K562 (cell line): ENCODE measurements around the gene GGPS1. TPM values are rescaled to one million over a fixed set of nuclear protein-coding genes. Genes with fewer than 3 reads are reported as not detected.
A peak's percentile ranks its signal among the peaks of the same experiment; 100 is the strongest.

ENCODE experiments used
- ATF4 ChIP-seq: fragments of 450-650 bp; formaldehyde crosslinking; IDR thresholded peaks from 2 replicates; pipeline ENCODE4 v1.4.0; 2022; ENCODE audit warnings: mild to moderate bottlenecking, moderate library complexity
- FOXO4 ChIP-seq: fragments of 450-650 bp; formaldehyde crosslinking; IDR thresholded peaks from 2 replicates; pipeline ENCODE4 v1.4.0; 2020; ENCODE audit warnings: mild to moderate bottlenecking, moderate library complexity
- HMGN3 ChIP-seq: IDR thresholded peaks from 2 replicates; pipeline ENCODE4 v1.6.1; 2011; ENCODE audit warnings: borderline replicate concordance, low read depth, mild to moderate bottlenecking, mixed read lengths, low read length; ENCODE audit not compliant: insufficient read length; ENCODE audit errors: extremely low read depth
- HNRNPK ChIP-seq: fragments of 200-400 bp; formaldehyde crosslinking; IDR thresholded peaks from one replicate; pipeline ENCODE4 v1.6.1; 2018; ENCODE audit warnings: mild to moderate bottlenecking, low read depth, low read length; ENCODE audit not compliant: poor library complexity, severe bottlenecking
- HSF4 ChIP-seq: fragments of 250-450 bp; sonication (Bioruptor Pico); IDR thresholded peaks from 2 replicates; pipeline ENCODE4 v2.1.2; 2022; ENCODE audit warnings: mild to moderate bottlenecking, moderate library complexity, borderline replicate concordance
- KDM1A ChIP-seq, 2 experiments: fragments of 450-650 bp; IDR thresholded peaks; 2 replicates each; pipeline ENCODE4 v1.6.1; 2016; ENCODE audit warnings: mild to moderate bottlenecking in 2 of 2
- KLF16 ChIP-seq: IDR thresholded peaks from 2 replicates; pipeline ENCODE4 v1.6.1; 2016; ENCODE audit warnings: antibody characterized with exemption
- RBFOX2 ChIP-seq: fragments of 200-400 bp; formaldehyde crosslinking; IDR thresholded peaks from 2 replicates; pipeline ENCODE4 v1.6.1; 2017; ENCODE audit warnings: low read depth, mild to moderate bottlenecking, low read length, moderate library complexity
- SAP30 ChIP-seq: fragments of 200-600 bp; sonication (generic); IDR thresholded peaks from 2 replicates; pipeline ENCODE4 v1.6.1; 2012; ENCODE audit warnings: borderline replicate concordance, low read depth, mild to moderate bottlenecking, moderate library complexity, low read length, control low read depth, inconsistent platforms; ENCODE audit not compliant: insufficient read depth, poor library complexity, severe bottlenecking
- SMAD4 ChIP-seq: fragments of 250-450 bp; sonication (Bioruptor Pico); conservative IDR thresholded peaks from 2 replicates; pipeline ENCODE4 v1.8.0; 2021; ENCODE audit warnings: inconsistent platforms, mild to moderate bottlenecking, moderate library complexity
- SNIP1 ChIP-seq: fragments of 450-650 bp; IDR thresholded peaks from 2 replicates; pipeline ENCODE4 v1.7.1; 2017; ENCODE audit warnings: low read depth, mild to moderate bottlenecking
- SRSF1 ChIP-seq: fragments of 200-400 bp; formaldehyde crosslinking; IDR thresholded peaks from 2 replicates; pipeline ENCODE4 v1.6.1; 2017; ENCODE audit warnings: mild to moderate bottlenecking, low read depth, low read length, moderate library complexity
- THAP7 ChIP-seq: fragments of 250-450 bp; sonication (Bioruptor Pico); IDR thresholded peaks from 2 replicates; pipeline ENCODE4 v1.5.0; 2021
- TOE1 ChIP-seq, 2 experiments: fragments of 450-650 bp in 1 of 2; sonication (generic) in 1 of 2; formaldehyde crosslinking in 1 of 2; IDR thresholded peaks; 2 replicates each; pipeline versions ENCODE4 v1.7.1 to v1.8.0; 2016 to 2022; ENCODE audit warnings: borderline replicate concordance in 2 of 2, mild to moderate bottlenecking in 2 of 2, antibody characterized with exemption in 1 of 2, inconsistent platforms in 1 of 2, low read depth in 1 of 2, missing genetic modification reagents in 1 of 2, moderate library complexity in 1 of 2
- ZBTB12 ChIP-seq: fragments of 250-450 bp; sonication (Bioruptor Pico); IDR thresholded peaks from 2 replicates; pipeline ENCODE4 v1.4.0; 2020
- ZNF174 ChIP-seq: fragments of 250-450 bp; sonication (Bioruptor Pico); IDR thresholded peaks from 2 replicates; pipeline ENCODE4 v1.4.0; 2020; ENCODE audit warnings: mild to moderate bottlenecking
- polyA plus RNA-seq, 8 experiments: library from polyadenylated mRNA; depleted of rRNA in 4 of 8; stranded (reverse) in 5 of 8; unstranded in 3 of 8; fragments of >200 nt; fragmentation: Nextera tagmentation in 2 of 8; fragmentation: Illumina TruSeq in 1 of 8; extraction: Ambion mirVana in 2 of 8; extraction: Trizol in 1 of 8; gene quantifications; 2 replicates each; pipeline versions ENCODE4 v1.2.1 to v1.2.3, GENCODE V29; 2011 to 2014; ENCODE audit warnings: inconsistent platforms in 1 of 8, missing spikeins in 1 of 8
- total RNA-seq, 7 experiments: library from RNA; depleted of rRNA in 6 of 7; stranded (reverse); fragments of >200 nt in 6 of 7; fragmentation: Illumina TruSeq in 2 of 7; extraction: Trizol in 2 of 7; gene quantifications; 2 replicates each; pipeline versions ENCODE4 v1.2.1 to v1.2.3, GENCODE V29; 2011 to 2021; ENCODE audit warnings: low replicate concordance in 1 of 7
- TF ChIP-seq, protein P1 (sequence below): conservative IDR thresholded peaks from 2 replicates; pipeline ENCODE4 v1.6.1; 2011; ENCODE audit warnings: low read depth, mild to moderate bottlenecking, low read length; ENCODE audit not compliant: control insufficient read depth
- TF ChIP-seq, protein P2 (sequence below): IDR thresholded peaks from 2 replicates; pipeline ENCODE4 v1.6.1; 2016; ENCODE audit warnings: missing genetic modification characterization, missing compliant biosample characterization

GGPS1 gene
- total and polyA plus RNA-seq, 9 of the 15 experiments (the other 6 are each of a cell fraction or from before 2014, with no cell fraction given), result 18.8 to 104 (median 56.3) TPM

DNA sequence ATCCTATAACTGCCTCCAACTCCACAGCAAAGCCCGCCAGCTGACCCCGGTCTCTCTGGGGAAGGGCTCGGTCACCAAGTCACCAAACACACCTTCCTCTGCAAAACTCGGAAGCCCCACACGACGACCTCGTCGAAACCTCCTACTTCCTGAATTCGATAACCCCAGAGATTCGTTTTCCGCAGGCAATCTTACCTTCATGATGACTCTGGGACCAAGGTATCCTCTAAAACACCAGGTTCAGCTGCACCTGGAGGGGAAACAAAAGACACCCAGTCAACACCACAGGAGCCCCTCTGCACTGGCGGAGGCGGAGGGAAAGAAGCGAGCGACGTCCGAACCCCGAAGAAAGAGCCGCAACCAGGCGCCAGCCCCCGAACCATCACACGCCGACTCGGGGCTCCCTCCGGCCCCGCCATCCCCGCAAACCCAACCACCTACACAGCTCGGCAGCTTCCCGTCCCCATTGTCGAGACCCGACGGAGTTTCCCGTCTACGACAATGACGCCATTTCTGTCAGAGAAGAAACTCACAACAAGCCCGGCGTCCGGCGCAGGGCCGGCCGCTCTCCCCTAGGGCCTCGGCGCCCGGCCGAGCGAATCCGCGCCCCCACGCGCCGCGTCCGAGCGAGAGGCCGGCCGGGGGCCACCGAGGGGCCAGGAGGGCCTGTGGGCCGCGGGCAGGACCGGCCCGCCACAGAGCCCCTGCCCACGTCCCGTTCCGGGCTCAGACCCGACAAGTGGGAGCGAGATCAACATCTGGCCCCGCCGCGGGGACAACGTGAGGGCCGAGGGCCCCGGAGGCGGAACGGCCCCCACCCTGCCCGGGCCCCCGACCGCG is 1.4 kb upstream of the GGPS1 start (continued):
- TF ChIP-seq SAP30, result peak; percentile 83
- no peak for TF ChIP-seq KDM1A (IDR thresholded peaks at IDR 0.05)
- TF ChIP-seq, protein P1, sequence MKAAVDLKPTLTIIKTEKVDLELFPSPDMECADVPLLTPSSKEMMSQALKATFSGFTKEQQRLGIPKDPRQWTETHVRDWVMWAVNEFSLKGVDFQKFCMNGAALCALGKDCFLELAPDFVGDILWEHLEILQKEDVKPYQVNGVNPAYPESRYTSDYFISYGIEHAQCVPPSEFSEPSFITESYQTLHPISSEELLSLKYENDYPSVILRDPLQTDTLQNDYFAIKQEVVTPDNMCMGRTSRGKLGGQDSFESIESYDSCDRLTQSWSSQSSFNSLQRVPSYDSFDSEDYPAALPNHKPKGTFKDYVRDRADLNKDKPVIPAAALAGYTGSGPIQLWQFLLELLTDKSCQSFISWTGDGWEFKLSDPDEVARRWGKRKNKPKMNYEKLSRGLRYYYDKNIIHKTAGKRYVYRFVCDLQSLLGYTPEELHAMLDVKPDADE, result peak; percentile 46; the same call in 1 of the 2 replicates
- TF ChIP-seq, protein P2, sequence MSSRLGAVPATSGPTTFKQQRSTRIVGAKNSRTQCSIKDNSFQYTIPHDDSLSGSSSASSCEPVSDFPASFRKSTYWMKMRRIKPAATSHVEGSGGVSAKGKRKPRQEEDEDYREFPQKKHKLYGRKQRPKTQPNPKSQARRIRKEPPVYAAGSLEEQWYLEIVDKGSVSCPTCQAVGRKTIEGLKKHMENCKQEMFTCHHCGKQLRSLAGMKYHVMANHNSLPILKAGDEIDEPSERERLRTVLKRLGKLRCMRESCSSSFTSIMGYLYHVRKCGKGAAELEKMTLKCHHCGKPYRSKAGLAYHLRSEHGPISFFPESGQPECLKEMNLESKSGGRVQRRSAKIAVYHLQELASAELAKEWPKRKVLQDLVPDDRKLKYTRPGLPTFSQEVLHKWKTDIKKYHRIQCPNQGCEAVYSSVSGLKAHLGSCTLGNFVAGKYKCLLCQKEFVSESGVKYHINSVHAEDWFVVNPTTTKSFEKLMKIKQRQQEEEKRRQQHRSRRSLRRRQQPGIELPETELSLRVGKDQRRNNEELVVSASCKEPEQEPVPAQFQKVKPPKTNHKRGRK (tag), result no peak
- peak; percentile 25; the same call in 1 of the 2 replicates for TF ChIP-seq ZBTB12 (CRISPR knock-in tag)
- TF ChIP-seq SNIP1, result no peak
- no peak for TF ChIP-seq HNRNPK
- TF ChIP-seq SRSF1, result no peak
- TF ChIP-seq RBFOX2, result peak; percentile 78
- no peak for TF ChIP-seq FOXO4
- 0 out of 2 replicates have a peak, but pooled peaks have one; percentile 32 for TF ChIP-seq THAP7 (CRISPR knock-in tag)
- 0 out of 2 replicates have a peak, but pooled peaks have one; percentile 25 for TF ChIP-seq ATF4 (CRISPR knock-in tag)
- TF ChIP-seq SMAD4 (CRISPR knock-in tag), result 0 out of 2 replicates have a peak, but pooled peaks have one; percentile 50
- TF ChIP-seq HMGN3, result peak; percentile 43
- no peak for TF ChIP-seq HSF4
- 0 out of 2 replicates have a peak, but pooled peaks have one; percentile 51 for TF ChIP-seq TOE1 (IDR thresholded peaks at IDR 0.05; ENCODE audit: borderline replicate concordance)
- TF ChIP-seq TOE1 (CRISPR knock-in tag; IDR thresholded peaks at IDR 0.05; ENCODE audit: borderline replicate concordance, low read depth), result no peak
- no peak for TF ChIP-seq ZNF174 (CRISPR knock-in tag)
- no peak for TF ChIP-seq KLF16
